HepG2 (cell line): ENCODE results near the gene FDXACB1.
A peak's percentile ranks its signal among the peaks of the same experiment; 100 is the strongest.

Source experiments
- CERS6 ChIP-seq: sonication (generic); formaldehyde crosslinking; IDR thresholded peaks from 2 replicates; pipeline ENCODE4 v1.5.0; 2020; ENCODE audit warnings: missing genetic modification reagents
- CTCF ChIP-seq: sonication (generic); formaldehyde crosslinking; IDR thresholded peaks from 2 replicates; pipeline ENCODE4 v1.5.0; 2020; ENCODE audit warnings: mild to moderate bottlenecking, missing genetic modification reagents, moderate library complexity
- KDM1A ChIP-seq: IDR thresholded peaks from 2 replicates; pipeline ENCODE4 v1.6.1; 2016; ENCODE audit warnings: missing compliant biosample characterization
- ZNF180 ChIP-seq: sonication (generic); formaldehyde crosslinking; IDR thresholded peaks from 2 replicates; pipeline ENCODE4 v1.4.0; 2020; ENCODE audit warnings: low read depth, missing genetic modification reagents, borderline replicate concordance
- ZNF446 ChIP-seq: sonication (generic); formaldehyde crosslinking; IDR thresholded peaks from 2 replicates; pipeline ENCODE4 v1.5.0; 2020; ENCODE audit warnings: mild to moderate bottlenecking, missing genetic modification reagents

GRCh38 chr11:111918390-111919256 is 39.7 kb upstream of the FDXACB1 start, which contains the start of gene C11orf52:
- TF ChIP-seq ZNF180 (CRISPR knock-in tag) (no peak), ZNF446 (CRISPR knock-in tag) (no peak), KDM1A (CRISPR knock-in tag) (no peak), CERS6 (CRISPR knock-in tag) (no peak), CTCF (CRISPR knock-in tag) (peak; percentile 44)
